Measurements from ENCODE around the gene LANCL2. TPM values are rescaled to one million over a fixed set of nuclear protein-coding genes. Genes with fewer than 3 reads are reported as not detected.

LANCL2 gene
- total and polyA plus RNA-seq, 9 of the 15 experiments (the other 6 are each of a cell fraction or from before 2014, with no cell fraction given) = 5.3 to 18.5 (median 13.5) TPM

- Histone ChIP-seq H3K27ac (ENCODE audit: extremely low read depth, low read depth, low read length) (no peak overlapping the region), H3K9me1 (ENCODE audit: control insufficient read depth, insufficient read depth, low read length) (no peaks in the 10 kb centered on the region), H3K4me3 (no peak overlapping the region), H3K4me1 (replicated peaks in 1 of 2; ENCODE audit: control insufficient read depth in 2 of 2, insufficient read depth in 2 of 2, low read length in 2 of 2) (no peaks in the 10 kb centered on the region; a peak in 2 of 5 replicates), H3K4me2 (ENCODE audit: insufficient read depth, low read length) (no peak overlapping the region), H4K20me1 (replicated peaks; ENCODE audit: control insufficient read depth, insufficient read depth, low read length) (no peaks in the 10 kb centered on the region), H2AFZ (ENCODE audit: low read depth, low read length) (no peak overlapping the region), H3K79me2 (ENCODE audit: control insufficient read depth, insufficient read depth, low read length) (no peaks in the 10 kb centered on the region), H3K27me3 (ENCODE audit: control insufficient read depth in 2 of 2, insufficient read depth in 2 of 2, low read length in 2 of 2) (no peaks in the 10 kb centered on the region), H3K36me3 (ENCODE audit: control insufficient read depth, insufficient read depth, low read length) (no peaks in the 10 kb centered on the region), H3K9me3 (replicated peaks; ENCODE audit: control insufficient read depth, insufficient read depth, low read depth, low read length) (no peaks in the 10 kb centered on the region), H3K9ac (ENCODE audit: insufficient read depth in 1 of 2, low read depth in 2 of 2, low read length in 2 of 2) (no peak overlapping the region)
- TF ChIP-seq HMBOX1 (IDR thresholded peaks at IDR 0.05) (0 out of 2 replicates have a peak, but pooled peaks have one; percentile 19), E2F4 (CRISPR knock-in tag; IDR thresholded peaks at IDR 0.05; ENCODE audit: low read depth) (no peak), ZNF184 (CRISPR knock-in tag; IDR thresholded peaks at IDR 0.05) (no peak)
- no TSS peak for BruUV-seq (replicated peaks)
- CTCF ChIA-PET (ENCODE audit: low intra/inter-chr PET ratio) = no interaction called here
- ATAC-seq = no peak
- WGBS (ENCODE audit: insufficient coverage, low coverage, missing lambda C conversion rate) = 90% methylated on average over 4 of the region's 4 CpGs
- POLR2A ChIA-PET = interaction anchor here (0.9 kb wide), 1 partner anchor 12 kb away, joined by 3 read pairs; no protein-coding TSS in a partner anchor
- intact Hi-C loops (cut with micrococcal nuclease) = no loop called here
- in situ Hi-C loops (cut with MboI) = no loop called here
- FAIRE-seq = no peak
- no peak for DNase-seq (ENCODE audit: extremely low read depth in 1 of 4, low spot score in 3 of 4)
Observed at GRCh38 chr7:55386541-55386940, 21.4 kb downstream of the LANCL2 start.
